SK-N-SH (cell line): Measurements from ENCODE around the gene EHD1. TPM values are rescaled to one million over a fixed set of nuclear protein-coding genes. Genes with fewer than 3 reads are reported as not detected.

ENCODE experiments used
- CTCF ChIA-PET: fragments of 300-600, 350-600 bp; formaldehyde crosslinking; extraction: SDS; loops from one replicate; lab custom pipeline; 2021; lab: Yijun Ruan, JAX
- POLR2A ChIA-PET: fragments of 350-600 bp; sonication (Branson Sonifier 250); formaldehyde crosslinking; extraction: SDS; loops from one replicate; lab custom pipeline; 2020; ENCODE audit warnings: antibody characterized with exemption, inconsistent platforms; lab: Yijun Ruan, JAX
- DNase-seq: peaks from one replicate; pipeline ENCODE4 v3.0.0; 2012
- H2AFZ ChIP-seq: fragments of 200-600 bp; sonication (generic); 2 replicates; pipeline ENCODE4 v1.8.1; 2016; ENCODE audit warnings: antibody characterized with exemption, mild to moderate bottlenecking, low read depth
- H3F3A ChIP-seq: fragments of 200-600 bp; sonication (generic); replicated peaks from 2 replicates; pipeline ENCODE3; 2016; ENCODE audit warnings: antibody characterized with exemption, mild to moderate bottlenecking; ENCODE audit not compliant: insufficient read depth
- H3K27ac ChIP-seq, 2 experiments: fragments of 200-500 bp in 1 of 2; fragments of 200-600 bp in 1 of 2; sonication (Bioruptor generic) in 1 of 2; sonication (generic), shearing (Covaris generic) in 1 of 2; 2 replicates each; pipeline versions ENCODE4 v1.5.1 to v1.6.1; 2014 to 2016; ENCODE audit warnings: low read depth in 2 of 2, inconsistent platforms in 1 of 2, low read length in 1 of 2, mild to moderate bottlenecking in 1 of 2, mixed read lengths in 1 of 2
- H3K27me3 ChIP-seq: fragments of 200-600 bp; sonication (generic), shearing (Covaris generic); 2 replicates; pipeline ENCODE4 v1.6.1; 2016; ENCODE audit warnings: mixed run types; ENCODE audit not compliant: insufficient read depth
- H3K36me3 ChIP-seq, 2 experiments: fragments of 200-500 bp in 1 of 2; fragments of 200-600 bp in 1 of 2; sonication (Bioruptor generic) in 1 of 2; sonication (generic) in 1 of 2; replicated peaks in 1 of 2; 2 replicates each; pipeline versions ENCODE3 to v1.5.1; 2014 to 2016; ENCODE audit warnings: low read length in 1 of 2, mild to moderate bottlenecking in 1 of 2; ENCODE audit not compliant: insufficient read depth in 2 of 2, control insufficient read depth in 1 of 2
- H3K4me1 ChIP-seq, 2 experiments: fragments of 200-500 bp in 1 of 2; fragments of 200-600 bp in 1 of 2; sonication (Bioruptor generic) in 1 of 2; sonication (generic), shearing (Covaris generic) in 1 of 2; 2 replicates each; pipeline versions ENCODE4 v1.5.1 to v1.6.1; 2014 to 2016; ENCODE audit warnings: low read depth in 1 of 2, low read length in 1 of 2, mixed run types in 1 of 2; ENCODE audit not compliant: insufficient read depth in 2 of 2, control insufficient read depth in 1 of 2
- H3K4me2 ChIP-seq: fragments of 200-600 bp; sonication (generic), shearing (Covaris generic); 2 replicates; pipeline ENCODE4 v1.6.1; 2017; ENCODE audit warnings: mixed run types
- H3K4me3 ChIP-seq, 2 experiments: fragments of 200-500 bp in 1 of 2; fragments of 200-600 bp in 1 of 2; sonication (Bioruptor generic) in 1 of 2; sonication (generic), shearing (Covaris generic) in 1 of 2; 2 replicates each; pipeline versions ENCODE4 v1.5.1 to v1.8.1; 2014 to 2016; ENCODE audit warnings: low read depth in 2 of 2, inconsistent platforms in 1 of 2, low read length in 1 of 2, mild to moderate bottlenecking in 1 of 2, mixed read lengths in 1 of 2, moderate library complexity in 1 of 2
- H3K79me2 ChIP-seq: fragments of 200-600 bp; sonication (generic); 2 replicates; pipeline ENCODE4 v1.8.1; 2017; ENCODE audit warnings: mild to moderate bottlenecking; ENCODE audit not compliant: insufficient read depth
- H3K9ac ChIP-seq: fragments of 200-600 bp; sonication (generic); 2 replicates; pipeline ENCODE4 v1.6.1; 2017; ENCODE audit warnings: mixed run types
- H3K9me2 ChIP-seq: fragments of 200-600 bp; sonication (generic); 2 replicates; pipeline ENCODE4 v1.6.1; 2017; ENCODE audit warnings: mixed run types
- H3K9me3 ChIP-seq: fragments of 200-600 bp; sonication (generic); 2 replicates; pipeline ENCODE4 v1.6.1; 2017; ENCODE audit warnings: mixed run types, mild to moderate bottlenecking, moderate library complexity
- H4K20me1 ChIP-seq: fragments of 200-600 bp; sonication (generic); 2 replicates; pipeline ENCODE4 v1.6.1; 2017; ENCODE audit warnings: mild to moderate bottlenecking, mixed run types; ENCODE audit not compliant: insufficient read depth
- ELF1 ChIP-seq: IDR thresholded peaks from 2 replicates; pipeline ENCODE4 v1.4.0; 2012
- EP300 ChIP-seq, 2 experiments: IDR thresholded peaks; 2 replicates each; pipeline versions ENCODE4 v1.4.0 to v1.6.1; 2012; ENCODE audit warnings: borderline replicate concordance in 1 of 2, low read depth in 1 of 2, low read length in 1 of 2
- GATA2 ChIP-seq: sonication (generic); formaldehyde crosslinking; IDR thresholded peaks from 2 replicates; pipeline ENCODE4 v1.5.0; 2020; ENCODE audit warnings: mild to moderate bottlenecking, missing genetic modification reagents
- IRF3 ChIP-seq: fragments of 150-350 bp; IDR thresholded peaks from 2 replicates; pipeline ENCODE4 v1.6.1; 2016; ENCODE audit warnings: mild to moderate bottlenecking, low read depth, low read length
- MEF2A ChIP-seq: IDR thresholded peaks from 2 replicates; pipeline ENCODE4 v1.4.0; 2012; ENCODE audit warnings: low read depth, borderline replicate concordance
- NRF1 ChIP-seq: IDR thresholded peaks from 2 replicates; pipeline ENCODE4 v1.6.1; 2012; ENCODE audit warnings: low read depth, mild to moderate bottlenecking, low read length
- RAD21 ChIP-seq: IDR thresholded peaks from 2 replicates; pipeline ENCODE4 v1.6.1; 2012; ENCODE audit warnings: mild to moderate bottlenecking, low read length
- REST ChIP-seq: IDR thresholded peaks from 2 replicates; pipeline ENCODE4 v1.6.1; 2012; ENCODE audit warnings: mild to moderate bottlenecking, low read depth, low read length, moderate library complexity
- RXRA ChIP-seq: IDR thresholded peaks from 2 replicates; pipeline ENCODE4 v1.4.0; 2012; ENCODE audit warnings: low read depth, mild to moderate bottlenecking, borderline replicate concordance
- SIN3A ChIP-seq: IDR thresholded peaks from 2 replicates; pipeline ENCODE4 v1.6.1; 2012; ENCODE audit warnings: low read depth, mild to moderate bottlenecking, low read length, moderate library complexity, borderline replicate concordance
- TEAD4 ChIP-seq: IDR thresholded peaks from 2 replicates; pipeline ENCODE4 v1.4.0; 2012; ENCODE audit warnings: mild to moderate bottlenecking, borderline replicate concordance; ENCODE audit not compliant: insufficient read depth
- USF1 ChIP-seq: IDR thresholded peaks from 2 replicates; pipeline ENCODE4 v1.4.0; 2012; ENCODE audit warnings: low read depth, borderline replicate concordance
- USF2 ChIP-seq: fragments of 150-350 bp; IDR thresholded peaks from 2 replicates; pipeline ENCODE4 v1.6.1; 2017; ENCODE audit warnings: antibody characterized with exemption, low read length, low read depth, borderline replicate concordance
- ZBTB33 ChIP-seq: IDR thresholded peaks from 2 replicates; pipeline ENCODE4 v1.4.0; 2012; ENCODE audit warnings: low read depth, borderline replicate concordance
- WGBS: methylation state at CpG from one replicate; pipeline ENCODE4 v1.1.6; 2017; ENCODE audit warnings: low lambda C conversion rate; 5-methylcytosine and 5-hydroxymethylcytosine counted together
- polyA plus RNA-seq, 3 experiments: library from polyadenylated mRNA; depleted of rRNA; stranded (reverse); fragments of >200 nt; gene quantifications; 2 replicates each; pipeline ENCODE4 v1.2.3, GENCODE V29; 2012

The EHD1 gene
- polyA plus RNA-seq, 1 of the 3 experiments (the other 2 are of a cell fraction): 93.3 TPM

- CTCF ChIA-PET: no interaction called here
These were observed 64.6 kb downstream of the EHD1 start for GRCh38 chr11:64813826-64814225.

GRCh38 chr11:64810891-64811272 is 67.5 kb downstream of the EHD1 start:
- H3K9me3 ChIP-seq: no peaks in the 10 kb centered on the region
- no peak for DNase-seq
- peaks cover 11% of the 10 kb centered on the region for H3K79me2 ChIP-seq
- no peaks in the 10 kb centered on the region for H4K20me1 ChIP-seq
- no peak overlapping the region for H3K9ac ChIP-seq
- peak overlapping the region; percentile 93; the same call in 1 of the 2 replicates for H2AFZ ChIP-seq
- H3K27ac ChIP-seq: peak overlapping the region in 1 of 2 experiments; percentile 37; a peak in 1 of 4 replicates
- 64% methylated on average over 17 of the region's 17 CpGs for WGBS
- H3K4me1 ChIP-seq: peaks cover 8% of the 10 kb centered on the region in 2 experiments; a peak in 2 of 4 replicates
- POLR2A ChIA-PET: interaction anchor here (1.0 to 1.7 kb wide), 4 partner anchors 11 to 67 kb away, joined by 3 to 6 read pairs (median 4); partner anchors contain the start of gene EHD1
- H3K4me3 ChIP-seq: peak overlapping the region; percentile 68 to 96
- H3K36me3 ChIP-seq: peaks cover 0 to 20% of the 10 kb centered on the region in 2 experiments
- H3K27me3 ChIP-seq: no peaks in the 10 kb centered on the region
- CTCF ChIA-PET: interaction anchor here (0.9 to 1.6 kb wide), 6 partner anchors 24 to 122 kb away, joined by 3 to 6 read pairs (median 4); partner anchors contain the start of gene CDC42BPG
- H3F3A ChIP-seq: peaks cover 4% of the 10 kb centered on the region
- peak overlapping the region; percentile 99 for H3K4me2 ChIP-seq
- no peaks in the 10 kb centered on the region for H3K9me2 ChIP-seq
- TF ChIP-seq NRF1 (no peak), GATA2 (CRISPR knock-in tag) (no peak), RAD21 (no peak), REST (no peak), USF1 (no peak), EP300 (IDR thresholded peaks at IDR 0.05; ENCODE audit: borderline replicate concordance in 1 of 2, low read depth in 1 of 2, low read length in 1 of 2) (no peak), ZBTB33 (no peak)

More at GRCh38 chr11:64813826-64814225, 64.6 kb downstream of the EHD1 start:
- DNase-seq: no peak
- Histone ChIP-seq H3K4me2 (no peak overlapping the region), H3K79me2 (peaks cover 10% of the 10 kb centered on the region), H3F3A (peaks cover 4% of the 10 kb centered on the region), H4K20me1 (no peaks in the 10 kb centered on the region), H3K27me3 (no peaks in the 10 kb centered on the region), H3K36me3 (no peaks in the 10 kb centered on the region), H3K9me2 (no peaks in the 10 kb centered on the region), H2AFZ (no peak overlapping the region), H3K9me3 (no peaks in the 10 kb centered on the region), H3K4me1 (peaks cover 6 to 8% of the 10 kb centered on the region in 2 experiments; a peak in 2 of 4 replicates), H3K9ac (no peak overlapping the region), H3K4me3 (no peak overlapping the region), H3K27ac (no peak overlapping the region)
- POLR2A ChIA-PET: no interaction called here
- 92% methylated on average over 5 of the region's 5 CpGs for WGBS
- TF ChIP-seq MEF2A (no peak), RXRA (no peak), USF1 (no peak), IRF3 (no peak), TEAD4 (no peak), USF2 (no peak), SIN3A (no peak), ELF1 (no peak)
